HG03139 (cell line): ENCODE data around the gene RUFY4.

ENCODE experiments used
- ATAC-seq: cut with Tn5 transposase; IDR thresholded peaks from one replicate; pipeline ENCODE4 v1.9.1; 2021; ENCODE audit not compliant: unreplicated experiment

Gene RUFY4

DNA sequence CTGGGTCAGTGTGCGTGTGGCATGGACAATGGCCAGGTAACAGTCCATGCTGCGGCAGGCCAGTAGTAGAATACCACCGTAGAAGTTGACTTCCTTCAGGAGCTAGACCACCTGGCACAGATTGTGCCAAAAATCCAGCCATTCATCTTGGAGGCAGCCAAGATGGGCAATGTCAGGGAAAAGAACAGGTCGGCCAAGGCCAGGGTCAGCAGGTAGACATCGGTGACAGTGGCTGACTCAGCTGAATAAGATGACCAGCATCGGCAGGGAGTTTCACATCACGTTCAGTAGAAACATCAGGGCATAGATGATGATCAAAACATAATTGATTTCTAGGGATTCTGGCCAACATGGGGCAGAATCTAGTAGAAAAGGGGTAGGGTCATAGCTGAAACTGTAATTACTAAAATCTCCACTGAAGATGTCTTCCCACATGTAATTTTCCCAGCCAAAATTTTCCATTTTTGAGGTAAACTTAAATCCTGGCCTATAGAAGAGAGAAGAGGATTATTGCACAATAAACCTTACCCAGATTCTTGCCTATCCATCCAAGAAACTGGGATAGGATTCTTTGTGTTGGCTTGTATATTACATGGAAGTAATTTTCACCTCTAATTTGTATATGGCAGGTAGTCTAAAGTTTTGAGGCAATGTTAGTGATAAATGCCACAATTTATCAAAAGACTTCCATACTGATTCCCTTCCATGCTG, 7.9 kb upstream of the RUFY4 start:
- ATAC-seq = no peak

DNA sequence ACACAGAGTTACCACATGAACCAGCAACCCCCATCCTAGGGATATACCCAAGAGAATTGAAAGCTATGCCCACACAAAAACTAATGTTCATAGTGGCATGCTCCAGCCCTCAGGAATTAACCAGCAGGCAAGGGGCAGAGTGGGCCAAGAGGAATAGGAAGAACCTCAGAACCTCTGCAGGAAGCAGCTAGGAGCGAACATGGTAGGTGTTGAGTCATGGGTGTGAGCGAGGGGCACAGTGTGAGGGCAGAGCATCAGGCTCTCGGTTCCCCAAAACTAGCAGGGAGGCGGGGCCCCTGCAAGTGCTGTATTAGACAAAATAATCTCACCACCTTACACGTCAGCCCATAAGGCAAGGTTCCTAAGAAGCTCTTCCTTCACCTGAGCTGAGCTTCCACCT, 5.6 kb upstream of the RUFY4 start:
- ATAC-seq = peak; percentile 75

DNA sequence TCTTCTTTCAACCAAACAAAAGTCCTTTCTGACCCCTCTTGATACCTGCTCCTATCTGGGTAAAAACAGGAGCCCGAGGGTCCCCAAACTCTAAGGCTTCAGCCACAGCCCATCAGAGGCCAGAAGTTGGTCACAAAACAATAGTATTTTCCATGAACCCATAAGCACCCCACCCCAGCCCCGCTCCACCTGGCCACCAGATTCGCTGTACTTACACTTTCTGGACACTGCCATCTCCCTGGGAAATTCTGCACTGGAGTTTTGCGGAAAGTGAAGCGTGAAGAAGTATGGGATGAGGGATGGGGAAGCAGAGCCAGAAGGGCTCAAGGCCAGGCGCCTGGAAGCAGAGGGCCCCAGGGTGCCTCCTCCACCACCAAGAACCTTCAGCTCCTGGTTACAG, 5.2 kb upstream of the RUFY4 start:
- ATAC-seq = no peak

DNA sequence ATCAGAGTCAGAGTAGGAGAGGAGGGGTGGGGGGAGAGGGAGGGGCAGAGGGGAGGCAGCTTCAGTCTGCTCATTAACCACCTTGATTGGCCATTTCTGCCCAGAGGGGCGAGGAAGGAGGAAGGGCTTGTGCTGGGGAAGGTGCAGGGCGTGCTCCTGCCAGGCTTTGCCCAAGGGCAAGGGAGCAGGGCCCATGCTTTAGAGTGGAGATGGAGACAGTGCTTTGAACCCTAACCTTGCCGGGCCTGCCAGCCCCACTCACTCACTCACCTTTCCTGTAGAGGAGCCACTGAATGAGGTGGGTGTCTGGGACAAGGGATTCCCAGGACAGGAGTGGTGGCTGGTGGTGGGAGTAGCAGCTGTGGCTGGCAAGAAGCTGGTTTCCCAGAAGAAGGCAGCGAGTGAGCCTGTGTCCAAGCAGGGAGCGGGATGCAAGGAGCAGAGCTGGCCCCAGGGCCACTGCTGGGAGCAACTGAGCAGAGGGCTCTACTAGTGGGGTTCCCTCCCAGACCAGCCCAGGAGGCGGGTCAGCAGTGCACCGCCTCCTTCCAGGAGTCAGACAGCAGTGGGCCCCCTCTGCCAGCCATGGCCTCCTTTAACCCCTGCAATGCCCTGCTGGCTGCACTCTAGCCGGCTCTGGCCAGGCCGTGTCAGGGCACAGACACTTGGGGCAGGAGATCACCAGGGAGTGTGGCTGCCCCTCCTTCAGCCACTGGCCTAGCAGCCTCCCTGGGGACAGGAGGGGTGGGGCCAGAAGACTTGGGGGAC, 3.6 kb upstream of the RUFY4 start:
- no peak for ATAC-seq

DNA sequence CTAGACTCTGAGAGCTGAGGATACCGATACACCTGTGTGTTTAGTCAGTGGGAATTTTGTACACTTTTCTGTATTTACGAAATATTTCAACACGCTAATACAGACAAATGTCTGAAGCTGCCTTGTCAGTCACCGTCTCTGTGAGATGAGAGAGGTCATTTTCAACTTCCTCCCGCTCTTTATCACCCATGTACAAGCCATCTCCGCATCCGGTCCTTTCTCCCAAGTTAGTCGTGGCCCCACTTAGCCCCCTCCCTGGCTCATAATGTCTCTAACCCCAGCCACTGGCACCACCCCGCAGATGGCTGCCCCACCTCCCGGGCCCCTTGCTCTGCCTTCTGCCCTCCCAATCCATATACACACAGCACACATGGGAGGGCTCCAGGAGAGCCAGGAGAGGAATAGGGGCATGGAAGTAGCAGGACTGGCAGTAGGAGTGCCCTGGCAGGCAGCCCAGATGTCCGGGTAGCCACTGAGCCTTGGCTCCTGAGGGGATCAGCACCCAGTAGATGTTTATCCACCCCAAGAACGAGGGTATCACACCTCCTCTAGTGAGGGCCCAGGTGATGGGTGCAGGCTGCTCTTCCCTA, 2.0 kb upstream of the RUFY4 start:
- ATAC-seq = no peak

DNA sequence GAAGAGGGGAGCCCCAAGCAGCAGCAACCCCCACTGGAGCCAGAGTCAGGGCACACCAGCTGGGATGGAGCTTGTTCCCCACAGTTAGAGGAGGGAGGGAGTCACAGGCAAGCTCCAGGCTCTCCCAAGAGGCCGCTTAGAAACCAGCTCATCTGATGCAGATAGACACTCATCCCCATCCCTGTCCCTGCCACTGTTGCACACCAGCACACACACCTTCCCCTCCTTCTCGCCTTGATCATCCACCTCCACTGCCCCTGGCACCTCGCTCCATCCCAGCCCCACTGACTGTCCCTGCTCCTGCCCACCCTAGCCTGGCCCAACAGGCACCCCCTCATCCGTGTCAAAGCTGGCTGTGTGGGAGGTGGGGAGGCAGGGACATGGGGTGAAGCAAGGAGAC, 1.5 kb upstream of the RUFY4 start:
- no peak for ATAC-seq

DNA sequence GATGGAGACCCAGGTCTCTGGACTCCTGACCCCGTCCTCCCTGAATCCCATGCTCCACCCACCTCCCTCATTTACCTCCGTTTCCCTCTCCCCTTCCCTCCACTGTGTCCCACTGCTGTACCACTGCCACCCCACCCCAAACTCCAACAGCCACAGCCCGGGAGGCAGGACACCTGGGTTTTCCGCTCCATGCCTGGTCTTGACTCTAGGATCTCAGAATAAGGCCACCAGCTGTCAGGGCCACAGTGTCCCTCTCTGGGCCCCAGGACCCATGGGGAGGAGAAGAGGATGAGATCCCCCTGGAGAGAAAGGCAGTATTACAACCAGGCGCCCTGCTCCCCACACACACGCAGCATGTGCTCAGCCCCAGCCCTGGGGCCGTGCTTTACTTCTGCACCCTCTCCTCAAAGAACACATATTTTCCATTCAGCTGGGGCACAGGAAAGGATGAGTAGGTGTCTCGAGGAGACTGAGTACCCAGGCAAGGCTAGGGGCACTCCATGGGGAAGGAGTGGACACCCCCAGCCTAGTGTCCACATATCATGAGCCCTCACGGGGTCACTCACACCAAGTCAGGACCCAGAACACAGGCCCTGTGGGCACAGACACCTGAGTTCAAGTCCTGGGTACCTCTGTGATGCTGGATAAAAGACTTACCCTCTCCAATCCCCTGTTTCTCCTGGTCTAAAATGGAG, 700 bp downstream of the RUFY4 start:
- no peak for ATAC-seq

DNA sequence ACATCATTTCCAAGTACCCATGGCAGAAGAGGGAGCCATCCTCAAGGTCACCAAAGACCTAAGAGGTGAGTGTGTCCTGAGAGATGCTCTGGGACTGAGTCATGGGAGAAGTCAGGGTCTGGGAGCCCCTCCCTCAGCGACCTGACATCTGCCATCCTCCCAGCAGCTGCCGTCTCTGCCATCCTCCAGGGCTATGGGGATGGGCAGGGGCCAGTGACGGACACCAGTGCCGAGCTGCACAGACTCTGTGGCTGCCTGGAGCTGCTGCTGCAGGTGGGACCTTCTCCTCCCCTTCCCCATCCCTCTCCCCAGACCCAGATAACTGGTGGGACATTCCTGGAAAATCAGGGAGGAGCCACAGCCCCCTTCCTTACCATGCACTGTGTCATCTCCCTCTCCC, 1.5 kb downstream of the RUFY4 start:
- no peak for ATAC-seq

DNA sequence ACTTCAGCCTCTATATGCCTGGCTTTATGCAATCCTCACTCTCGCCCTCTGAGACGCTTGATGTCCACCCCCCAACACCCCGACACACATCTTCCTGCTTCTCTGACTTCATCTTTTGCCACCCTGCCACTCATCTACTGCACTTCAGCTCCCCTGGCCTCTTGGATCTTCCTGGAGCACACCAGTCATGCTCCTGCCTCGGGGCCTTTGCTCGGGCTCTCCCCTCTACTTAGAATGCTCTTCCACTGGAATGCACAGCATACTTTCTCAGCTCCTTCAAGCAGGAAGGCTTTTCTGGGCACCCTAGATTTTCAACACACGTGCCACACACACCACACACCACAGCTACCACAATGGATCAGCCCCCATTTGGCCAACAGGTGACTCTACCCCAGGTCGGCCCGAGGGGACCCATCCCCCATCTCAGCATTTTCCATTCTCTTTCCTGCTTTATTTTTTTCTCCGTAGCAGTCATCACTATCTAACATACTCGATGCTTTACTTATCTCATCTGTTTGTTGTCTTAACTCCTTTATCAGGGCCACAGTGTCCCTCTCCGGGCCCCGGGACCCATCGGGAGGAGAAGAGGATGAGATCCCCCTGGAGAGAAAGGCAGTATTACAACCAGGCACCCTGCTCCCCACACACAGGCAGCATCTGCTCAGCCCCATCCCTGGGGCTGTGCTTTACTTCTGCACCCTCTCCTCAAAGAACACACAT, 2.3 kb downstream of the RUFY4 start:
- no peak for ATAC-seq

DNA sequence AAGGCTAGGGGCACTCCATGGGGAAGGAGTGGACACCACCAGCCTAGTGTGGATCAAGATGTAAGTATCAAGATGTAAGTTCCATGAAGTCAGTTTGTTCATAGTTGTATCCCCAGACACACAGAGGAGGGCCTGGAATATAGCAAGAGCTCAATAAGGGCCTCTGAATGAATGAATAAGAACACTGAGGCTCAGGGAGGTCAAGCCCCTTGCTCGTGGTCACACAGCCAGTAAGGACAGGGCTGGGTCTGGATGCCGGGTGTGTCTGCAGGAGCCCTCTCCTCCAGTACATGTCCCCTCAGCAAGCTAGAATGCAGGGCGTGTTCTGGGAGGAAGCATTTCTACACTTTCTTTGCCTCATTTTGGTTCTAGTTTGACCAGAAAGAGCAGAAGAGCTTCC, 2.9 kb downstream of the RUFY4 start:
- no peak for ATAC-seq

DNA sequence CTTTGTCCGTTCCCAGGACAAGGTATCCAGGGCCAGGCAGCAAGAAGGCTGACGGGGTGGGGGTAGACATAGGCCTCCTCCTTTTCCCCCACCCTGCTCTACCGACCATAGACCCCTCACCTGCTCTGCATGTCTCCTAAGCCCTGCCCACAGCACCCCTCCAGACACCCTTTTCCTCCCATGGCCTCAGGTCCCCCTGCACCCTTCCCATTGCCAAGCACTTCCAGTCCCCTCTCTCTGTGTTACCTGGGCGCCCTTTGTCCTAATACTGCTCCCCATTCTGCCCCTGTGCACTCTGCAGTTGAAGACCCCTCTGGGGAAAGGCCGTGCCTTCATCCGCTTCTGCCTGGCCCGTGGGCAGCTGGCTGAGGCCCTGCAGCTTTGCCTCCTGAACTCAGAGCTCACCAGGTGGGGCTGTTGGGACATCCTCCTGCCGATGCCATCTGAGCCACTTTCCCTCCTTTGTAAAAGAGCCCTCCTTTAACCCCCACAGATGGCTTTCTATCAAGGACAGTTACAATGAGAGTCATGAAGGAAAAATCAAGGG, 3.5 kb downstream of the RUFY4 start:
- no peak for ATAC-seq

DNA sequence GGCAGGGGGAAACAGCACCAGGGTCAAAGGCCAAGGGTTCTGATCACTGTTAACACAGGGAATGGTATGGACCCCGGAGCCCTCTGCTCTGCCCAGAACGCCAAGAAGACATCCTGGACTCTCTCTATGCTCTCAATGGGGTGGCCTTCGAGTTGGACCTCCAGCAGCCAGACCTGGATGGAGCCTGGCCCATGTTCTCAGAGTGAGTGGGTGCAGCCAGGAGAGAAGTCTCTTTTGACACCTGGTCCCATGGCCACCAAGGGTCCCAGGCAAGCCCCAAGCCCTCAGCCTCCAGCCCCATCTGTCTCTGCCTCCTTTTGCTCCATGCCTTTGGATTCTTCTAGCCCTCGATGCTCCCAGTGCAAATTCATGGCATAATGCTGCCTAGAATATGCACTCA, 4.1 kb downstream of the RUFY4 start:
- no peak for ATAC-seq

DNA sequence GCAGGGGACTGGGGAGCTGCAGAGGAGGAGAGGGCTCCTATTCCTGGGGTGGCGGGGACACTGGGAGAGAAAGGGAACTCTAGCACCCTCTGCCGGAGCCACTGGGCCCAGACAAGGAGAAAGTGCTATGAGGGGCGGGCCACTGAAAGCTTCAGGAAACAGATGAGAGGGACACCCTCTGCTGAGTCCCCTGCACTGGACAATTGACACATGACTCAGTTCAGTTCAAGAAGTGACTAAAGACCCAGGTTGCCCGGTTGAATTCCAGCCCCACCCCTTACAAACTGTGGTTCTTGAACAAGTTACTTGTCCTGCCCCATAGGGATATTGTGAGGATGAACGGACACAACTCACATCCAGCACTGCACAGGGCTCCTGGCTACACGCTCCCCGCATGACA, 5.0 kb downstream of the RUFY4 start:
- ATAC-seq = no peak

DNA sequence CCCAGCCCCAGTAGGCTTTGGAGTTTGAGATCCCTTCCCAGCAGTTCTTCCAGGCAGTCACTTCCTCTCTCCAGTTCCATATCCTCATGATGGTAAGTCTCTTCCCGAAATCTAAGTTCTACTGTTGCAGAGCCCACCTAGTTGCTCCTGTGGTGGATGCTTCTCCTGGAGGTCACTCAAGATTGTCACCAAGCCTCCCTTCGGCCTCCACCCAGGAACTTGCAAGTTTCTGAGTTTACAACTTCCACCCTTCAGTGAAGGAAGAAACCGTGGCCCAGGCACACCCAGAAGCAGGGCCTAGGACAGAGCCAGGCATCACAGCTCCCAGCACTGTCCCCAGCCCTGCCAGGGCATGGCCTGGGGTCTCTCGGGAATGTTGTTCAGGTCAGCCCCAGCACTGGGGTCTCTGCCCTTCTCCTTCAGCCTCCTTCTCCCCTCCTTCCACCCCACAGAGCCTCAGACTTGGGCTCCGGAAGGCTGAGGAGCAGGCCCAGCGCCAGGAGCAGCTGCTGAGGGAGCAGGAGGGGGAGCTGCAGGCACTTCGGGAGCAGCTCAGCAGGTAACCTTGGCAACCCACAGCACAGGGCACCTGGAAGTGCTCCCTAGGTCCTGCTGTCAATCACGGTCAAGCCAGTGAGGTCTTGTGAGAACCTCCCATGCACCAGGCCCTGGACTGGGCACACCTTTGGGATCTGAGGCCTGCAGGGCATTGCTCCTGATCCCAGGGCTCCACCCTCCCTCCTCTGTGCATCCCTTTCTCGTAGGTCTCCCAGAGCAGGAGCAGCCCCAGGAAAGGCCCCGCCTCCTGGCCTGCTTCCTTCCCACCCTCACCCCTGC, 7.1 kb downstream of the RUFY4 start:
- no peak for ATAC-seq

DNA sequence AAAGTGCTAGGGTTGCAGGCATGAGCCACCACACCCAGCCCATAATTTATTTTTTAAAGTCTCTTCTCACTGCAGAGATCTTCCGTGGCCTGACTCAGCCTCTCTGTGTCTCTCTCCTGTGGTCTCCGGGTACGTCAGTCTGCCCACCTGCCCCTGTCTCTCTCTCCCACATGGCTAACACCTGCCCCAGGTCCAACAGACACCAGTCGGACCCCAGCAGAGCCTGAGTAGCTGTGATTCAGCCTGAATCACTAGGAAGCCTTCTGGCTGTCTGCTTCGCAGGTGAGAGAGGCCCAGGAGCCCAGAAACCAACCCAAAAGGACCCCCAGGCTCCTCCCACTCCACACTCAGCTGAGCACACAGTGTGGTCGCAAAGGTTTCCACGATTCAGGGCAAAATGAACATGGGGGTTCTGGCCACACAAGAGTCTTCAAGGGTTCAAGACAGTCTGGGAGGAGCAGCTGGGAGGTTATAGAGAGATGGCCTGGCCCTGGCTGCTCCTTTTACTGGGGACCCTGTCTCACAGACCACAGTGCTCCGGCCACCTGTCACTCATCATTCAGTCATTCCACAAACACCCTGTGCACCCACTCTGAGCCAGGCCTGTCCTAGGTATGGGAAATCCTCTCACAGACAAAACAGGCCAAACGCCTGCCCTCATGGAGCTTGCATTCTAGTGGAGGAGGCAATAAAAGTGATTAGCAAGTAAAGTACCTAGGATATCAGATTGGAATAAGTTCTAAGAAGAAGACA, 8.6 kb downstream of the RUFY4 start:
- no peak for ATAC-seq

DNA sequence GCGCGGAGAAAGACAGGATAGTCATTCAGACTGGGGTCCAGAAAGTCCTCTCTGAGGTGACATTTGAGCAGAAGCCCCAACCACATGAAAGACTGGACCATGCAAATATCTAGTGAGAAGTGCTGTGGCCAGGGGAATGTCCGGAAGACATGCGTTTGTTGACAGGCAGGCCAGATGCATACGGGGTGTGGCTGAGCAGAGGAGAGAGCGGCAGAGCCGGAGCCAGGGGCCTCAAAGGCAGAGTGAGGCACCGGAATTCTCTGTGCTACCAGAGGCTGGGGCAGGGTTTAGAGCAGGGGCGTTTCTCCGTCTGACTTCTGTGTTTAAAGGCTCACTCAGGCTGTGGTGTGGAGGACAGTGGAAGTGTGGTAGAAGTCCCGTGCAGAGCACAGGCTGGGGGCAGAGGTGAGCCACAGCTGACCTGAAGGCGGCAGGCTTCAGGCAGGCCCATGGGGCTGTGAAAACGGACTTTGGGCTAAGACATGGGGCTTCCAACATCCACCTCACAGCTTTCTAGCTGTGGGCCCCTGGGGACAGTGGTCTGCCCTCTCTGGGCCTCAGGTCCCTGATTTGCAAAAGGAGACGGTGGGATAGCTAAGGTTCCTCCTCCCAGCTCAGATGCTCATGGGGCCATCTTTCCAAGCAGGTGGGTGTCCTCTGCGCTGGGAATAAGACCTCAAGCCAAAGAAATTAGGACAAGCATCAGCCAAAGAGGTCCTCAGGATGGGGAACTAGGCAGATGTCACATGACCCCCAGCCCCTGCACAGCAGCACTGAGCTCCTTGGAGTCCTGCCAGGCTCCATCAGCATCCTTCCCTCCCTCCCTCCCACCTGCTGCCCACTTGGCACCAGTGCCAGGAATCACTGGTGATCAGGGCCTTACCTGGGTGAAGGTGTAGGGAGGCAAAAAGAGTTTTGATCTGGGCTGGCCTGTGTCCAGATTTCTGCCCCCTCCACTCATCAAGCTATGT, 11.2 kb downstream of the RUFY4 start:
- no peak for ATAC-seq

DNA sequence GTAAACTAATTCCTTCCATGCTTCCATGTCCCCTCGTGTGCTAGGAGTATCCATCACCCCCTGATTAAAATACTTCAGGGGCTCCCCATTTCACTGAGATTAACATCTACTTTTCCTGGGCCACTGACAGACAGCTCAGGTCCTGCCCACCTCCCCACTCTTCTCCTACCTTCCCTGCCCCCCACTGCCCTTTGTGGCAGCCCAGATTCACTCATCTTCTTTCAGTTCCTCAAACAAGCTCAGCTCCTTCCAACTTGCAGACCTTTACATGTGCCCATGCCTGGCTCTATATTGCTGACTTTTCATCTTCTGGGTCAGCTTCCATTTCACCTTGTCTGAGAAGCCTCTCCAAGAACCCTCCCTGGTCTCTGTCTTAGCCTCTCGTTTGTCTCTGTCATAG, 12.0 kb downstream of the RUFY4 start:
- ATAC-seq = peak; percentile 80

DNA sequence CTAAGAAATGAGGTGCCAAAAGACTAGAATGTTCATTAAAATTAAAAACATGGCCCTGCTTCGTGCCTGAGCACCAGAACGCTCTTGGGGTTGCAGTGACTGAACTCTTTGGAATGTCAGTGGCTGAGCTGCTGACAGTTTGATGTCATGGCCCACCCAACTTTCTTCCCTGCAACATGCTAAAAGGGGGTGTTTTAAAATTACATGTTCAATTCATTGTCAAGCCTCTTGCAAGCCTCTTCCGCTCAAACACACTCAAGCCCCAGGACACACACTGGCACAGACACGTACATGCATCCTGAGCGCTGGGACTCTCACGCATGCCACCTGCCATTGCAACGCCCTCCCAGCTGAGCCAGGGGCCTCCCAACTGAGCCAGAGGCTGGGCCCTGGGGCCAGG, 12.6 kb downstream of the RUFY4 start:
- no peak for ATAC-seq
